C4-2B (cell line): ENCODE measurements around the gene SLC12A9.

Experiments used
- CTCF ChIP-seq: fragments of 450-650 bp; conservative IDR thresholded peaks from 2 replicates; pipeline ENCODE4 v1.5.1; 2017; ENCODE audit warnings: mild to moderate bottlenecking
- ZFX ChIP-seq: fragments of 450-650 bp; IDR thresholded peaks from 2 replicates; pipeline ENCODE4 v1.6.1; 2017

DNA sequence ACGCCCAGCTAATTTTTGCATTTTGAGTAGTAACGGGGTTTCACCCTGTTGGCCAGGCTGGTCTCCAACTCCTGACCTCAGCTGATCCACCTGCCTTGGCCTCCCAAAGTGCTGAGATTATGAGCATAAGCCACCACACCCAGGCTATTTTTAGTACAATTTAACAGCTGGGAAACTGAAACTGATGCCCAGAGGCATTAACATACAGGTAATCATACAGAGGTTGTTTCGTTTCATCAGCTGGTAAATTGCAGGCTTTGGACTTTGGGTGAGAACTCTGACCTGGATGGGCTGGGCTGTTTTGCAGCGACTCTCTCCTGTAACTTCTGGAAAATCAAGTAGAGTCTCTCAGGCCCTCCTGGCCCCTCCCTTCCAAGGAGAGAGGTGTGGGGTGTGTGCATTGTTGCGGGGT is 49.4 kb downstream of the SLC12A9 start:
- TF ChIP-seq CTCF (no peak), ZFX (no peak)
